HEK293T (cell line): ENCODE measurements around the gene CCL11.

ENCODE experiments used
- CTCF ChIA-PET: fragments of 350-600 bp; formaldehyde crosslinking; extraction: SDS; loops from one replicate; lab custom pipeline; 2021; ENCODE audit warnings: antibody characterized with exemption, inconsistent platforms; lab: Yijun Ruan, JAX
- POLR2A ChIA-PET: fragments of 350-600 bp; formaldehyde crosslinking; extraction: SDS; loops from one replicate; lab custom pipeline; 2020; ENCODE audit warnings: antibody characterized with exemption, inconsistent platforms; lab: Yijun Ruan, JAX
- DNase-seq: peaks from one replicate; pipeline ENCODE4 v3.0.0; 2012; ENCODE audit warnings: mixed read lengths; ENCODE audit errors: extremely low spot score
- ARNT ChIP-seq: fragments of 450-650 bp; IDR thresholded peaks from 2 replicates; pipeline ENCODE4 v1.6.1; 2017; ENCODE audit warnings: mild to moderate bottlenecking
- BHLHE40 ChIP-seq: fragments of 450-650 bp; IDR thresholded peaks from 2 replicates; pipeline ENCODE4 v1.6.1; 2016; ENCODE audit warnings: mild to moderate bottlenecking, moderate library complexity, borderline replicate concordance
- CTBP1 ChIP-seq: fragments of 450-650 bp; IDR thresholded peaks from 2 replicates; pipeline ENCODE4 v1.6.1; 2016; ENCODE audit warnings: borderline replicate concordance
- ELF4 ChIP-seq: fragments of 450-650 bp; IDR thresholded peaks from 2 replicates; pipeline ENCODE4 v1.6.1; 2017; ENCODE audit warnings: antibody characterized with exemption
- FOXA1 ChIP-seq: fragments of 450-650 bp; IDR thresholded peaks from 2 replicates; pipeline ENCODE4 v1.6.1; 2016; ENCODE audit warnings: mild to moderate bottlenecking
- FOXK2 ChIP-seq: fragments of 450-650 bp; IDR thresholded peaks from 2 replicates; pipeline ENCODE4 v1.6.1; 2016; ENCODE audit warnings: mild to moderate bottlenecking
- FOXM1 ChIP-seq: fragments of 450-650 bp; IDR thresholded peaks from 2 replicates; pipeline ENCODE4 v1.6.1; 2017; ENCODE audit warnings: mild to moderate bottlenecking, borderline replicate concordance
- HDGF ChIP-seq: fragments of 450-650 bp; IDR thresholded peaks from 2 replicates; pipeline ENCODE4 v1.6.1; 2017; ENCODE audit warnings: antibody characterized with exemption, borderline replicate concordance
- L3MBTL2 ChIP-seq: fragments of 450-650 bp; conservative IDR thresholded peaks from 2 replicates; pipeline ENCODE4 v1.6.1; 2016; ENCODE audit warnings: mild to moderate bottlenecking
- LEF1 ChIP-seq: fragments of 450-650 bp; IDR thresholded peaks from 2 replicates; pipeline ENCODE4 v1.6.1; 2017; ENCODE audit warnings: mild to moderate bottlenecking, borderline replicate concordance
- NFRKB ChIP-seq: fragments of 450-650 bp; IDR thresholded peaks from 2 replicates; pipeline ENCODE4 v1.6.1; 2016; ENCODE audit warnings: mild to moderate bottlenecking, moderate library complexity
- PKNOX1 ChIP-seq: fragments of 450-650 bp; IDR thresholded peaks from 2 replicates; pipeline ENCODE4 v1.6.1; 2016
- SP1 ChIP-seq: fragments of 450-650 bp; IDR thresholded peaks from 2 replicates; pipeline ENCODE4 v1.6.1; 2017
- SUZ12 ChIP-seq: fragments of 450-650 bp; IDR thresholded peaks from 2 replicates; pipeline ENCODE4 v1.6.1; 2016; ENCODE audit warnings: mild to moderate bottlenecking
- TARDBP ChIP-seq: fragments of 450-650 bp; IDR thresholded peaks from 2 replicates; pipeline ENCODE4 v1.6.1; 2016
- ZNF384 ChIP-seq: fragments of 450-650 bp; IDR thresholded peaks from 2 replicates; pipeline ENCODE4 v1.6.1; 2016

CCL11 gene

GRCh38 chr17:34243364-34244320, 41.9 kb upstream of the CCL11 start:
- DNase-seq, result no peak
- no peak for TF ChIP-seq ELF4
- no peak for TF ChIP-seq FOXM1
- no peak for TF ChIP-seq LEF1
- no peak for TF ChIP-seq BHLHE40
- TF ChIP-seq HDGF, result no peak
- TF ChIP-seq PKNOX1, result no peak
- no peak for TF ChIP-seq TARDBP
- ChIA-PET CTCF (no interaction called here), POLR2A (no interaction called here)

- DNase-seq, result no peak
- TF ChIP-seq HDGF, result no peak
- TF ChIP-seq L3MBTL2, result no peak
- TF ChIP-seq CTBP1, result no peak
- TF ChIP-seq ZNF384, result no peak
- TF ChIP-seq FOXM1, result no peak
- ChIA-PET POLR2A (no interaction called here), CTCF (no interaction called here)
These were observed 40.1 kb upstream of the CCL11 start for GRCh38 chr17:34245351-34245905.

GRCh38 chr17:34246446-34246845, 39.1 kb upstream of the CCL11 start:
- no peak for DNase-seq
- CTCF ChIA-PET, result no interaction called here
- POLR2A ChIA-PET, result no interaction called here
- TF ChIP-seq FOXA1 (no peak), CTBP1 (no peak), NFRKB (no peak), FOXK2 (no peak), LEF1 (no peak), FOXM1 (no peak), ELF4 (no peak), BHLHE40 (no peak)

- TF ChIP-seq SUZ12 (no peak), L3MBTL2 (no peak), TARDBP (no peak)
- DNase-seq, result no peak
- CTCF ChIA-PET, result no interaction called here
- POLR2A ChIA-PET, result no interaction called here
These were observed 38.7 kb upstream of the CCL11 start for GRCh38 chr17:34246881-34247280.

GRCh38 chr17:34248511-34249024, 37.0 kb upstream of the CCL11 start:
- ChIA-PET POLR2A (no interaction called here), CTCF (no interaction called here)
- no peak for DNase-seq
- TF ChIP-seq ELF4 (no peak), L3MBTL2 (no peak), FOXM1 (no peak), BHLHE40 (no peak), PKNOX1 (no peak), LEF1 (no peak), SUZ12 (no peak), FOXA1 (no peak), HDGF (no peak), CTBP1 (no peak), ARNT (no peak), FOXK2 (no peak), SP1 (no peak), NFRKB (no peak)

GRCh38 chr17:34249061-34249460, 36.5 kb upstream of the CCL11 start:
- no peak for DNase-seq
- ChIA-PET POLR2A (interaction anchor here (1.2 kb wide), 1 partner anchor 13 kb away, joined by 3 read pairs; no protein-coding TSS in a partner anchor), CTCF (no interaction called here)
- TF ChIP-seq ZNF384, result no peak
- TF ChIP-seq SP1, result no peak
- no peak for TF ChIP-seq L3MBTL2
- TF ChIP-seq ELF4, result no peak
- TF ChIP-seq HDGF, result no peak
- no peak for TF ChIP-seq PKNOX1
- no peak for TF ChIP-seq TARDBP
- no peak for TF ChIP-seq SUZ12
- TF ChIP-seq FOXM1, result no peak
- TF ChIP-seq CTBP1, result no peak
- no peak for TF ChIP-seq BHLHE40
- no peak for TF ChIP-seq ARNT
- no peak for TF ChIP-seq FOXK2
- TF ChIP-seq FOXA1, result no peak
- no peak for TF ChIP-seq LEF1
- TF ChIP-seq NFRKB, result no peak
